GM19324 (cell line): ENCODE results near the gene SPRR2D.
"Not testable (repeated sequence)": the region's sequence is repeated elsewhere in the genome, so short reads cannot be mapped to it uniquely, and the experiment has no call there.

Experiments
- ATAC-seq: cut with Tn5 transposase; IDR thresholded peaks from one replicate; pipeline ENCODE4 v1.9.1; 2021; ENCODE audit warnings: mild to moderate bottlenecking, moderate library complexity; ENCODE audit not compliant: unreplicated experiment, low FRiP score

Gene SPRR2D

DNA sequence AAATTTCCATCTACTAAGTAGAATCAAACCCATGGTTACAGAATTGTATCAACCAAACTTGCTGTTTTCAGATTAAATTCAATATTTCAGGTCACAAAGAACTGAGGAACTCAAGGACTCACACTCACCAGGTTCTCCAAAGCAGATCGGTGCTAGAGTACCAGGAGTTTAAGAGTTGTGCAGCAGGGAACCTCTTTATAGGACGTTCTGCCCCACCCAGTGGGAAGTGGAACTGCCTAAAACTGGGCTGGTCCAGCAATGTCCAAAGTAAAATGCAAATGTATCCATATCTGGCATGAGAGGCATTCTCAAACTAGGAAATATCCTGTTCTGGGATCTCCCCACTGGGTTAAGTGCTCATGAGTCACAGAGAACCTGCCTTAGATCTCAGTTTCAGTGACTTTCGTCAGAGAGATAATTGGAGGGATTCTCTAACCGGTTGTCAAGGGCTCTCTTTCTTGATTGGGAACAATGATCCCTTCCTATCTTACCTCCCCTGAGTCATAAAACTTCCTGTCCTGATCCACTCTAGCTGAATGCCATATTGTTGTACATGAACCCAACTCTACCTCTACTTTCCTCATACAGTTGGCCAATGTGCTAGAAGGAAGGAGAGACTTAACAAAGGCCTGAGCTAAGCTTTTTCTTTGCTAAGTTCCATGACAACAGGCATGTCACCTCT is at the start of gene SPRR2D:
SPRR2D (minus strand) TSS at position 171 of the 682 bp plus-strand sequence. CDS start 774 bp downstream, outside the sequence.
- no peak for ATAC-seq

DNA sequence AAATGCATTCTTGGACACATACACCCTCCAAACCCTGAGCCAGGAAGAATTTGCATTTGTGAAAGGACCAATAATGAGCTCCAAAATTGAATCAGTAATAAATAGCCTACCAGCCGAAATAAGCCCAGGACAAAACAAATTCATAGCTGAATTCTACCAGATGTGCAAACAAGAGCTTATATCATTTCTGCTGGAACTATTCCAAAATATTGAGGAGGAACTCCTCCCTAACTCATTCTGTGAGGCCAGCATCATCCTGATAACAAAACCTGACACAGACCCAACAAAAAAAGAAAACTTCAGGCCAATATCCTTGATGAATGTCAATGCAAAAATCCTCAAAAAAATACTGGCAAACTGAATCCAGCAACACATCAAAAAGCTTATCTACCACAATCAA is 46.7 kb upstream of the SPRR2D start:
- no peak for ATAC-seq

- ATAC-seq, result no peak
Measured at GRCh38 chr1:153081736-153082135, 40.8 kb upstream of the SPRR2D start.

GRCh38 chr1:153072806-153073726 is 32.1 kb upstream of the SPRR2D start:
- no peak for ATAC-seq

DNA sequence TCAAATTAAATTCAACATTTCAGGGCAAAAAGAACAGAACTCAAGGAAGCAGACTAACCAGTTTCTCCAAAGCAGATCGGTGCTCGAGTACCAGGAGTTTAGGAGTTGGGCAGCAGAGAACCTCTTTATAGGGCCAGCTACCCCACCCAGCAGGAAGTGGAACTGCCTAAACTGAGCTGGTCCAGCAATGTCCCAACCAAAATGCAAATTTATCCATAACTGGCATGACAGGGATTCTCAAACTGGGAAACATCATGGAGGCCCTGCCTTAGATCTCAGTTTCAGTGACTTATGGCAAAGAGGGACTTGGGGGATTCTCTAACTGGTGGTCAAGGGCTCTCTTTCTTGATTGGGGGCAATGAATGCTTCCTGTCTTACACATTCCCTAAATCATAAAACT is 30.6 kb upstream of the SPRR2D start, which contains the start of gene SPRR2B:
SPRR2B (minus strand) TSS at position 101 of the 400 bp plus-strand sequence. CDS start 772 bp downstream, outside the sequence.
- ATAC-seq, result no peak

GRCh38 chr1:153070243-153070642 is 29.3 kb upstream of the SPRR2D start:
- ATAC-seq, result no peak

- ATAC-seq, result no peak
Measured at GRCh38 chr1:153058826-153059784, 18.2 kb upstream of the SPRR2D start.

DNA sequence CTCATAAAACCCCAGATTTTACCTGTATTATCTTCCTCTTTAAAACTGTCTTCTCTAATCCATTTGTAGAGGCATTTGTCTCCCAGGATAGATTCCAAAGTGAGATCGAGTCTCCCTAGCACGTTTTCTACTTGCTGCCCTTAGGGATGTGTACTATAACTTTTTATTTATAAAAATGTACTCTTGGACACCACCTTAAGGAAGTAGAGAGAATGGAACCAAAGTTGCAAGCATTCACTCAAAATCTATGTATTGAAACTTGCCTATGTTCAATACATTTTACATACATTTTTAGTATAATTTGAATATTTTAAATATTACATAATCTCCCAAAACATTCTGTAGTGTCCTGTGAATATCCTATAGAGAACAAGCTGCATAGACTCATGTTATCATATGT is 17.2 kb upstream of the SPRR2D start:
- no peak for ATAC-seq

- ATAC-seq, result no peak
Measured at GRCh38 chr1:153057375-153057774, 16.5 kb upstream of the SPRR2D start, which contains the start of gene SPRR2A. SPRR2A (minus strand) TSS chr1:153057512; CDS start chr1:153056735, 777 bp downstream.

DNA sequence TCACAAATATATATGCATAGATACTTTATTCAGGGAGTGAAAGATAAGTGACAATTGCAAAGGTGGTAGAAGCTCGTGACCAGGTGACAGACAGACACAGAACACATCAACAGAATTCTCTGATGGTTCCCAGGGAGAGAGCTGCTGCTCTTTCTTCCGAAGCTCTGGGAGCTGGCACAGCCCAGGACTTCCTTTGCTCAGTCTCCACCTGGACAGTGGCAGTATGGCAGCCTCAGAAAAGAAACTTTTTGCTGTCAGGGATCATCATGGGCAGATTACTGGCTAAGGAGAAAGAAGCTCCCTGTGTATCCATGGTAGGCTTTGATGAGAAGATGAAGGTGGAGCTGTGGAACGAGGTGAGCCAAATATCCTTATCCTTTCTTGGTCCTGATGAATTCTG is 15.2 kb upstream of the SPRR2D start:
- ATAC-seq, result not testable (repeated sequence)

DNA sequence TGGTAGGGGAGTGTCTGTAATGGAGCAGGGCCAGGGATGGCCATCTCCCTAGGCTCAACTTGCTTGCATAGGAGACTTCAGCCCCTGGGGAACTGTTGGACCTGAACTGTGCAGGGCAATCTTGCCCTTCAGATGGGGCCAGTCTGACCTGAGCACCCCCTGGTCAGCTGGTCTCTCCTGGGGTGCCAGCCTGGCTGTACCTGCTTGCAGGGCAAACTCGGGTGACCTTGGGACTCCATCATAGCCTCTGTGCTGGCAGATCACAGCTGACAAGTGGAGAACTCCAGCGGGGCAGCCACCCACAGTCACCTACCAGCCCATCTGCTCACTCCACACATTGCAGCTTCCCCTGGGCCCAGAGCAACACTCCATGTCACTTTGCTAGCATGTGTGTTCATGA is 8.3 kb upstream of the SPRR2D start:
- no peak for ATAC-seq

- no peak for ATAC-seq
Measured at GRCh38 chr1:153035211-153035610, 5.7 kb downstream of the SPRR2D start.

- no peak for ATAC-seq
Measured at GRCh38 chr1:153032677-153033308, 8.1 kb downstream of the SPRR2D start.

GRCh38 chr1:153032073-153032472 is 8.8 kb downstream of the SPRR2D start:
- ATAC-seq, result no peak

DNA sequence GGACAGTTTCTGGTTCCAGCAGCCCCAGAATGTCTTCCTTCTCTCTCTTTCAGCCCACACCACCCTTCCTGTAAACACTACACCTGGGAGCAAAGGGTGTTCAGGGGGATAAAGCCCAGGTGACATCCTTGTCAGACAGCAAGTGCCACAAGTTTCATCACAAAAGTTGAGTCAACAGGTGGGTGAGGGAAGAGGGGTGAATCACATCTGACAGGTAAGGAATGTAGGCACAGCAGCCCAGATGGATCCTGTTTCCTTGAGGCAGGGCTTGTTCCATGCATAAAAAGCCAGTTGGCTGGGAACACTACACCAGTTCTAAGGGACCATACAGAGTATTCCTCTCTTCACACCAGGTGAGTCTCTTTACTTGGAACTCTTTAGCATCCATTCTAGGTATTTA is 10.0 kb downstream of the SPRR2D start, which contains the start of gene SPRR1B:
SPRR1B (plus strand) TSS at position 309 of the 400 bp plus-strand sequence. CDS start 1,143 bp downstream, outside the sequence.
- no peak for ATAC-seq

DNA sequence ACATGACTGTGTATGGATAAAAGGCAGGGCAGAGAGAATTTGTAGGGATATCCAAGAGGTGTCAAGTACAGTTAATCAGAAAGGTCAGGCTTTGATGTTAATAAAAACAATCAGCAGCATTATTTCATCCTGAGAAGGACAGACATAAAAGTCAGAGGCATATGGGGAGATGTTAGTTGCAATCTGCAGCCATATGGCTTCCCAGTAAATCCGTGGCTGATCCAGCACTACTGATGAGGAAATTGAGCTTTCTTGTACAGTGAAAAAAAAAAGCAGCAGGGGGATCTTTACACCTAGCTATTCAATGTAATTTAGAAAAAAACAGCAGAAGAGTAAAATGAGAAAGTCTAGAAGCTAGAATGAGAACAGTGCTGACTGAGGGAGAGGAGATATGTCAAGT is 12.2 kb downstream of the SPRR2D start:
- ATAC-seq, result no peak

DNA sequence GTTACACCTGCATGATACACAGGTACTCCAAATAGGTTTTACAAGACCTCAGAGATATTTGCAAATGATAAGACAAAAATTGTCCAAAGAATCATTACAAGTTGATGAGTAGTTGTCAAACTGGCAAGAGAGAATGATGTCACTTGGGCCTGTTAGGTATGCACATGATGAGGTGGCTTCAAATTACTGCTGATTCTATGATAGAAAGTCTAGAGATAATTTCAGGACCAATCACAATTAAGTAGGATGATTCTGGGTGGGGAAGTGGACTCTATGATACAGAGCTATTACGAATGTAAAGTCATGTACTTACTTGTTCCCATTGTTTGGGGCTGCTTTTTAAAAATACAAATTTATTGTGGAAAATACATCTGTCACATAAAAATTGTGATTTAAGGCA is 15.1 kb downstream of the SPRR2D start:
- ATAC-seq, result no peak

DNA sequence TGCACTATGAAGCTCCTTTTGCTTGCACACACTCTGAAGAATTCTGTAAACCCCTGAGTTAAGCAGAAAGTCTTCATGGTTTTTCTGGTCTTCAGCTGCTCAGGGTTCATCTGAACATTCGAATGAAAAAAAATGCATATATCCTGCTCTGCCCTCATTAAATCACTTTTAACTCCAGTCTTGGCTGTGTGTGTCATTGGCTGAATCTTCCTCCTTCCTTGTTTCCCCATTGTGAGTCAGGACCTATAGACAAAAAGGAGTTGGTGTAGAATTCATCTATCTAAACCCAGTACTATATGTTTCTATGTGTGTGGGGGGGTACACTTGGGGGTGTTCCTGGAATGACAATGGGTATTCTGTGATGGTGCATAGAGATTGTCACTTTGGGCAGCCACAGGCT is 16.5 kb downstream of the SPRR2D start:
- ATAC-seq, result no peak

- ATAC-seq, result no peak
Measured at GRCh38 chr1:153023109-153023508, 17.8 kb downstream of the SPRR2D start.

DNA sequence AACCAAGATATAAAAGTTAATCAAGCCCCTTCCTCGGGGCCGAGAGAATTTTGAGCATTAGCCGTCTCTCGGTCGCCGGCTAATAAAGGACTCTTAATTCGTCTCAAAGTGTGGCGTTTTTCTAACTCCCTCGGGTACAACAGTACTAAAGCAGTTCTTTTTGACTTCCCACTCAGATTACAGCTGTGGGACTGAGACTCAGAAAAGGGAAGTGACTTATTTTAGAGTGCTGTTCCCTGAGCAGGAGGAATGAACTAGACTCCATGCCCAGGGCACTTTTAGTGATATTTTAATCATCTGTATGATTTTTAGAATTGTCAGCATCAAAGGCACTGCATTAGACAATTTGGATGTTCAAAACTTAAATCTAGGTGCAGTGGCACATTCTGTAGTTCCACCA is 18.6 kb downstream of the SPRR2D start:
- ATAC-seq, result not testable (repeated sequence)
